ENCODE results near the gene DTX3.
"Not testable (repeated sequence)": the region's sequence is repeated elsewhere in the genome, so short reads cannot be mapped to it uniquely, and the experiment has no call there.

DTX3 gene

GRCh38 chr12:57607958-57608663 is 3.5 kb downstream of the DTX3 start:
- no peak for DNase-seq

DNA sequence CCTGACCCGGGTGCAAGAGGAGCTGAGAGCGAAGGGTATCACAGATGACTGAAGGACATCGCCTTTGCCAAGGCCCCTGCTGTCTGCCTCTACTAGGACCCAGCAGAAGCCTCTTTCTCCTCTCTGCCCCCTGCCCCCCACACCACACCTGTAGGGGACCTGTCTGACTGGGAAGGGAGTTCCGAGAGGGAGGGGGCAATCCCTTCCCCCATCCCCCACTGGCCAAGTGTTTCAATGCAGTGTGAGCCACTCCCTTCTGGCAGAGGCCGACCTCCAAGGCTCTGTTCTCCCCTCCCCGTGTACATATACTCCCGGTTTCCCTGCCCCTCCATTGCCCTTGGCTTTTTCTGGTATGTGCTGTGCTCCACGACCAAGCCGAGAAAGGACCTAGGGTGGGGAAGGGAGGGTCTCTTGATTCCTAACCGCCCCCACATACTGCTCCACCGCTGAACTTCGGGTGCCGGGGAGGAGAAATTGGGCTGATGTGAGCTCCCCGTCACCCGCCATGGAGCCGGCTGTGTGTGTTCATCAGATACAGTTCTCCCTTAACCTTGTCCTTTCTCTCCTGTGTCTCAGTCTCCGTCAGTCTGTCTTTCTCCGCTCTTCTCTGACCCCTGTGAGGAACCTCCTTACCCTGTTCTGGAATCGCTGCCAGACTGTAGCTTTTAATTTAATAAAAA is 4.6 kb downstream of the DTX3 start:
- no peak for DNase-seq

DNA sequence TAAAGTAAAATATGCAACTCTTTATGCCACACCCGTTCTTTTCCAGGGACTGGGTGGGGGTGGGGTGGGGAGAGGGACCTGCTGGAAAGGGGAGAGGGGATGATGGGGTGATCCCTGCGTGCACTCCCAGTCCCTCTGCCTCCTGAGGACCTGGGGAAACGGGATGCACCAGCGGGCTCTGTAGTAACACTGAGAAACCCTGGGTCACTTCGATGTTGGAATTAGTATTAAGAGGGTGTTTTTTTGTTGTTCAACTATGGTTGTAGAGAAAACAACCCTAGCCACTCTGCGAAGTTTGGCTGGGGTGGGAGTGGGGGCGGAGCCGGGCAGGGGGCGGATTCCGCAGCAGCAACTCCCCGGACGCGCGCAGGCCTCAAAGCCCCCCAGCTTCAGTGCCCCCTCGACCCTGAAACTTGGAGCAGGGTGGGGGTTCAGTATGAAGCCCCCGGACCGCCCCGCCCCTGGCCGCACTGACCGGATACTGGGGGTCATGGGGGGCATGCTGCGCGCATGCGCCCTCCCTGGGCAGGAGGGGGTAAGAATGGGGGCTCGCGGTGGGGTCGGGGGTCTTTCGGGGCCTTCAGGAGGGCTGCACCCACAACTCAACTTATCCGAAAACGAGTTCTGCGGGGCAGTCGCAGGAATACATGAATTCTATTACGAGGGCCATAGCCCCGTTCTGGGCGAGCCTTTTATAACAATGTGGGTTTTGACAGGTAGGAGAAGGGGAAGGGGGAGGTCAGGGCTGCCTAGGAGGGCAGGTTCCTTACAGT is 5.3 kb downstream of the DTX3 start:
- DNase-seq: no peak

DNA sequence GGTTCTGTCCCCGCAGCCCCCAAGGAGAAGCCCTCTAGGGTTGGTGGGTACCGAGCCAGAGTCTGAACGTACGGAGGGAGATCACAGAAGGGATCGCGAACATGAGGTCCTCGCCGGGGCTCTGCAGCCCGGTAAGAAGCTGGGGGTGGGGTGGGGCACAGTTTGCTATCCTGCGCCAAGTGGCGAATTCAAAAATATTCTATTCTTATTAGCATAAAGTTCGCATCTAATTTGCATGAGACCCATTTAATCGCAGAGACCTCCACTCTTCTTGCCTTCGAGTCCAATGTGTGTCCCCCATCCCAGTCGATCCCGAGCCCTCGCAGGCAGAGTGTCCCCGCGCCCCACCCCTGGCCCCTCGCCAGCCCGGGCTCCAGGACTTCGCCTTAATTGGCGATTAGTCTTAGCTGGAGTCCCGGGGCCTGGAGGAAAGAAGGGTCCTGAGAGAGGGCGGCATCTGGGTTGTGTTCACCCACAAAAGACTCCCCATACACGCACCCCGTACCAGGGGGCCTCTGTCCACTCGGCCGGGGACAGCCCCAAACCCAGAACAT is 6.0 kb downstream of the DTX3 start:
- DNase-seq: no peak

DNA sequence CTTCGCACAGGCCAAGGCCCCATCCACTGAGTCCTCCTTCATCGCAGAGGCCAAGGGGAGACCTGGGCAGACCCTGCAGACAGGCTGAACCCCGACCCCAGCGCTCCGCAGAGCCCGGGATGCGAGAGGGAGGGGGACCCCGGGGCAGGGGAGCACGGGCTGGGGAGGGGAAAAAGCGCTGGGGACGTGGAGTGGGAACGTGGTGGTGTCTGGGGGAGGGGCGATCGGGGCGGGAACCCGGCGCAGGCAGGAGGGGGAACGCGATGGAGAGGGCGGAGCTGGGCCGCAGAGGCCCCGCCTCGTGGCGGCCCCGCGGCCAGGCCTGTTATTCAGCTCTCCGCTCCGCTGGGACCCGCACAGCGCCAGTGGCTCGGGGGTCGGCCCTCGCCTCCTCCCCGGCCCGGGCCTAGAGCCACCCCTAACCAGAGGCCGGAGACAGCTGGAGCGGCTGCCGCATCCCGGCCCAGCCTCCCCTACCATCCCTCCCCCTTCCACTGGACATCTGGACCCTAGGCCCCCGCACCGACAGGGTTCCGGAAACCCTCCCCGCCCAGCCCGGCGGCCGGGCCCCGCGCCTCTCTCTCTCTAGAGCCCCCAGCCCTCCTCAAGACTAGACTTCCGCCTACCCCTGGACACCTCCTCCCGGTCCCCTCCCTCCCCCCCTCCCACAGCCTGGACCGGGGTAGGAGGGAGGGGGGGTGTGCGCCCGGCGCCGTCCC is 6.6 kb downstream of the DTX3 start, which contains the start of gene ARHGEF25:
Gene ARHGEF25 (plus strand): TSS at position 328 of the 719 bp plus-strand sequence. CDS start 460 bp downstream, outside the sequence.
- peak; percentile 58 for DNase-seq

GRCh38 chr12:57611827-57612710 is 7.4 kb downstream of the DTX3 start:
- no peak for DNase-seq

DNA sequence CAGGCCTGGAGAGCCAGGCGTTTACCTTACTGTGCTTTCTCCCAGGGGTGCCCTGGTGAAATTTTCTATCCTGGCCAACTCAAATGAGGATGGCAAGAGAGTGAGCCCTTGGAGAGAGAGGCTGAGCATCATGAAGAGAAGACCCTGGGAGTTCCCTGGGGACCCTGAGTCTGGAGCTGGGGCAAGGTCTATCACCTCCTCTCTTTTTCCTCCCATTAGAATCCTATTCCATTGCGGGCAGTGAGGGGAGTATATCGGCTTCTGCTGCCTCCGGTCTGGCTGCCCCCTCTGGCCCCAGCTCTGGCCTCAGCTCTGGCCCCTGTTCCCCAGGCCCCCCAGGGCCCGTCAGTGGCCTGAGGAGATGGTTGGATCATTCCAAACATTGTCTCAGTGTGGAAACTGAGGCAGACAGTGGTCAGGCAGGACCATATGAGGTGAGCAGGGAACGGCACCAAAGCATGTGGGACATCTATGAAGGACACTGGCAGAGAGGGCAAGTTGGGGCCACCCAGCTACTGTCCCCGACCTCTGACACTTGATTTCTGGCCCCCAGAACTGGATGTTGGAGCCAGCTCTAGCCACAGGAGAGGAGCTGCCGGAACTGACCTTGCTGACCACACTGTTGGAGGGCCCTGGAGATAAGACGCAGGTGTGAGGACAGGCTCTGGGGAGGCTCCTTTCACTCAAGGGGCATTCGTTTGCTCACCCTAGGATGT is 8.2 kb downstream of the DTX3 start:
- DNase-seq: no peak

- DNase-seq: no peak
Observed at GRCh38 chr12:57613427-57614109, 8.9 kb downstream of the DTX3 start.

DNA sequence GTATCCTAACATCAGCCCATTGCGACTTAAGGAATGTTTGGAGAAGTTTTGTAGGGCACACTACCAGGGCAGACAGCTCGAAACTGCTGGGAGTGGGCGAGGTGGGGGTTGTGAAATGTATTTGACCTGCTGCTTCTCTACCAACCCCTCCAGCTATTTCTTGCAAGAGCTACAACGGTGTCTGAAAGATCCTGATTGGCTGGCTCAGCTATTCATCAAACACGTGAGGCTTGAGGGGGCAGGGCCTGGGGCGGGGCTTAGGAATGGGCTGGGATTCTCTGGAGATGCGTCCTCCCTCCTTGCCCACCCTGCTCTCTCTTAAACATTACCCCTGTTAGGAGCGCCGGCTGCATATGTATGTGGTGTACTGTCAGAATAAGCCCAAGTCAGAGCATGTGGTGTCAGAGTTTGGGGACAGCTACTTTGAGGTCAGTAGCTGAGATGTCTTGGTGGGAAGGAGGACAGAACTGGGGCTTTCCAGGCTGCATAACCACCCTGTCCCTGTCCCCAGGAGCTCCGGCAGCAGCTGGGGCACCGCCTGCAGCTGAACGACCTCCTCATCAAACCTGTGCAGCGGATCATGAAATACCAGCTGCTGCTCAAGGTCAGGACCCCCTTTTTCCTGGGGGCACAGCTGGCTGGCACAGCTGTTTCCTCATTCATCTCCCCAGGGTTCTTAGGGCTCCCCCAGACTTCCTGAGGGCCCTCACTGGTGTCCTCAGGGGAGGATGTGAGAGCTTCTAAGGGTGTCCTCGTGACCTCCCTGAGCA is 9.7 kb downstream of the DTX3 start:
- no peak for DNase-seq

GRCh38 chr12:57614948-57615500 is 10.4 kb downstream of the DTX3 start:
- DNase-seq: no peak

GRCh38 chr12:57615637-57616036 is 11.0 kb downstream of the DTX3 start:
- DNase-seq: no peak

DNA sequence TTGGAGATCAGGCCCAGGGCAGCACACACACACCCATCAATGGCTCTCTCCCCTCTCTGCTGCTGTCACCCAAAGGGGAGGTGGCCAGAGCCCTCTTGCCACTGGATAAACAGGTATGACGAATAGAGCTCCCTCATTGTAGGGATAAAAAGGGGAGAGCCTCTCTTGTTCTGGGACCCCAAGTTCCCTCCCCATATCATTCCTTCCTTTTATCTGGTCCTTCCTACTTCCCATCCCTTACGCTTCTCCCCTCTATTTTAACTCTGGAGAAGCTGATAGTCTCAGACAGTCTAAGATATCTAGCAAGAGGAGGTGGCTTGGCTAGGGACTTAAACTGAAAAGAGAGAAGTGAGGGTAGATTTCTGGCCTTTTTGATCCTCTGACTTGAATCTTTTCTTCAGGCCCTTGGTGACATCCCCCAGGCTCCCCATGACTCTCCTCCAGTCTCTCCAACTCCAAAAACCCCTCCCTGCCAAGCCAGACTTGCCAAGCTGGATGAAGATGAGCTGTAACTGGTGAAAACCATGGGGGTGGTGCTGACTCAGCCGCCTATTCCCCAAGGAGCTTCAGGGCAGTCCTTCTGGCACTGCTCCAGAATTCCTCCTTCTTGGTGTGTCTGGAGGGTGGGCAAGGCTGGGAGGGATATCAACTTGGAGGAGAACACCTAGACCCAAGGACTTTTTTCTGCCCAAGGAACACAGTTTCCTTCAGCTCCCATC is 11.9 kb downstream of the DTX3 start:
- no peak for DNase-seq

GRCh38 chr12:57617942-57618341 is 13.3 kb downstream of the DTX3 start:
- DNase-seq: no peak

DNA sequence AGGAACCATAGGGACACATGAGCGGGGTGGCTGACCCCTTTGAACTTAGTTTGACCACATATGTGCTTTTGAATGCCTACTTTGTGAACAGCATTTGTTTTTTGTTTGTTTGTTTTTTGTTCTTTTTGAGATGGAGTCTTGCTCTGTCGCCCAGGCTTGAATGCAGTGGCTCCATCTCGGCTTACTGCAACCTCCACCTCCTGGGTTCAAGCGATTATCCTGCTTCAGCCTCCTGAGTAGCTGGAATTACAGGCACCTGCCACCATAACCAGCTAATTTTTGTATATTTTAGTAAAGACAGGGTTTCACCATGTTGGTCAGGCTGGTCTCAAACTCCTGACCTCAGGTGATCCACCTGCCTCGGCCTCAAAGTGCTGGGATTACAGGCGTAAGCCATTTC is 13.8 kb downstream of the DTX3 start:
- not testable (repeated sequence) for DNase-seq

DNA sequence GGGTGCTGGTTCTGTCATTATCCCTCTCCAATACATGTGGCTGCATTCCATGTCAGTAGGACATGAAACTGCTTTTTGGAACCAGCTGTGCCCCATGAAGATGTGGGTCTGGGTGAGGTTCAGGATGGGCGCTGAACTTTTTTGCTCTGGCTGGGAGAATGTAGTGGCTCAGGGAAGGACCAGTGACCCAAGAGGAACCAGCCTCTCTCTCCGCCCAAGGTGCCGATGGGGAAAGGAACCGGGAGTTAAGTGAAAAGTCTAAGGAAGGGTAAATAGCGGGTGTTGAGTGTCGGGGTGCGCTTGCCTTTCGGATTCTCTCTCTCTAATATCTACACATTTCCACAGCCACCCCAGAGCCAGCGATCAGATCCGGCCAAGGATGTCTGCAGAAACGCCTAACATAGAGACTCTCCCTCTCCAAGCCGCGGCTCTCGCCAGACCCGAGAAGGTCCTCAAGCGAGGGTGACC is 14.4 kb downstream of the DTX3 start:
- no peak for DNase-seq

DNA sequence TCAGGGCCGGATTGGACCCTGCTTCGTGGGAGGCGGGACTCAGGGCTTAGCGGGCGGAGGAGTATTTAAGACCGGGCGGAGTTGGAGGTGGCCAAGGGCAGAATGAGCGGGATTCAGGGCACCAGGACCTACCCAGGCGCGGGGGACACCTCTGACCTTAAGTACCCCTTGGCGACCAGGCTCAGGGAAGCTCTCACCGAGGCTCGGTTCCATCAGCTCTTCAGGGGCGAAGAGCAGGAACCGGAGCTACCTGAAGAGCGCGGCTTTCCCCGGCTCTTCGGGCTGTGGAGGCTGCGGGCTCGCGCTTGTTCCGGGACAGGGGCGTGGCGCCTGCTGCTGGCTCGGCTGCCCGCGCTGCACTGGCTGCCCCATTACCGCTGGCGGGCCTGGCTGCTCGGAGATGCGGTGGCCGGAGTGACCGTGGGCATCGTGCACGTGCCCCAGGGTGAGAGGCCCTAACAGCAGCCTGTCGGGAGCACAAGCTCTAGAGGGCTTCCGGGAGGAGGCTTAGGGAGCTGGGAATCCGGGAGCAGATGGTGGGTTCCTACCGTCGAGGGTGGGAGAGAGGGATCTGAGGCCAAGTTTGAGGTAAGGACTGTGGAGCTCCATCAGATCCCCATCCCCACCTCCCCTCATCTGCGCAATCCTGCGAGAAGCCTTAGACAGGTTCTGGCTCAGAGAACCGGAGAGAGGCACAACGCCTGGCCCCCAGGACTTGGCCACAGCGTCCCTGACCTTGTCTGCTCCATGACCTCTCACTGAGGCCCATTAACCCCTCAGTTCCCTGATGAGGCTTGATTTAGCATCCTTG is 15.0 kb downstream of the DTX3 start:
- peak; percentile 30 for DNase-seq

DNA sequence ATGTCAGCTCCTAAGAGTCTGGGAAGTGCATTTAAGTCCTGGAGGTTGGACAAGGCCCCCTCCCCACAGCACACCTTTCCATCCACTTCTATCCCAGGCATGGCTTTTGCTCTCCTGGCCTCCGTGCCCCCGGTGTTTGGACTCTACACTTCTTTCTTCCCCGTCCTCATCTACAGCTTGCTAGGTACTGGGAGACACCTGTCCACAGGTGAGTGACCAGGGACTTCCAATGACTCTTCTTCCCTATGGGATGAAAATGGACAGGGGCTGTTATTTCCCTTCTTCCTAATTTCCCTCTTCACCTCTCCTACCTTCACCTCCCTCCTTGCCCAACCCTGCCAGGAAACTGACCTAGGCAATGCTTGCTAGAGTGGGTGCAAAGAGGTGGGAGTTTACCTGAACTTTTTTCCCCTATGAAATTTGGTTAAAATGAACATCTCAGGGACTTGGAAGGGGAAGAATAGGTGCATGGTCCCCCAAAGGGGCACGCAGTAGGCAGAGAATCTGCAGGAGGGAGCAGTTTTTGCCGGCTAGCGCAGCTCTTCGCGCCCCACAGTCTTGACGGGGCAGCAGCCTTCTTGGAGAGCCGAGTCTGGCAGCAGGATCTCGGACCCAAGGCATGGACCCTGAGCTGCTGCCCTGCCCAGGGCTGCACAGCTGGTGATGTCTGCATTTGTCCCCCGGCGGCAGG is 15.8 kb downstream of the DTX3 start:
- DNase-seq: no peak

Data from activated CD8-positive, alpha-beta memory T cell treated with anti-CD3 and anti-CD28 coated beads, Interleukin-2, amount 50 U/mL, for 4 hours (primary cell).